ENCODE data around the gene ARHGAP28. TPM values are rescaled to one million over a fixed set of nuclear protein-coding genes. Genes with fewer than 3 reads are reported as not detected.

ARHGAP28 gene
- total RNA-seq, 1 experiment from 2014 or later, result 0.27 TPM

DNA sequence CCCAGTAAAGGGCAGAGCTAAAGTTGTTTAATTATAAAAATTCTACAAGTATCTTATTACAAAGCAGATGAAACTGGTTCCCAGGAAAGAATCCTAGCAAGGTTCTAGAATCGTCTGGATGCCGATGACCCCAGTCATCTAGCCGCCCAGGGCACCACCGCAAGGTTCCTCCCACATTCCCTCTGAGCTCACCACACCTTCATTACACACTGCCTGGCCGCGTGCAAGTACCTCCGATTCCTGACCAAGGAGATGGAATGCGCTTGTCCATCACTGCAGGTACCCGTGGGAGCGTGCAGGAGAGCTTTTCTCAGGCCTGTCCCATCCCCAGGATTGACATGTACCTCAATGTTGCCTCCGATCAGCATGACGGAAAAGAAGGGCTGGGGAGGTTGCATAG, 229.6 kb downstream of the ARHGAP28 start:
- no peak for DNase-seq (ENCODE audit: low read depth)
- in situ Hi-C loops (cut with HindIII; ENCODE audit: low pct_unique_long_range_greater_than_20kb, low sequenced_read_pairs), result no loop called here

DNA sequence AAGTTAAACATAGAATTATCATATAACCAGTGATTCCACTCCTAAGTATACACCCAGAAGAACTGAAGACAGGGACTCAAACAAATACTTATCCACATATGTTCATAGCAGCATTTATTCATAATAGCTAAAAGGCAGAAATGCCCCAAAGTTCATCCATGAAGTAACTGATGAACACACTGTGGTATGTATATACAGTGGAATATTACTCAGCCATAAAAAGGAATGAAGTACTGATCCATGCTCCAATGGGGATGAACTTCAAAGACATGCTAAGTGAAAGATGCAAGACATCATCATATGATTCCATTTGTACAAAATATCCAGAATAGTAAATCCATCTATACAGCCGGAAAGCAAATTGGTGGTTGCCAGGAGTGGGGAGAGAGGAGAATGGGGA, 230.6 kb downstream of the ARHGAP28 start:
- in situ Hi-C loops (cut with HindIII; ENCODE audit: low pct_unique_long_range_greater_than_20kb, low sequenced_read_pairs), result no loop called here
- no peak for DNase-seq (ENCODE audit: low read depth)

GRCh38 chr18:6960656-6961055, 231.1 kb downstream of the ARHGAP28 start:
- no peak for DNase-seq (ENCODE audit: low read depth)
- in situ Hi-C loops (cut with HindIII; ENCODE audit: low pct_unique_long_range_greater_than_20kb, low sequenced_read_pairs), result no loop called here

GRCh38 chr18:6961331-6961730, 231.8 kb downstream of the ARHGAP28 start:
- in situ Hi-C loops (cut with HindIII; ENCODE audit: low pct_unique_long_range_greater_than_20kb, low sequenced_read_pairs), result no loop called here
- no peak for DNase-seq (ENCODE audit: low read depth)

GRCh38 chr18:6962571-6963451, 233.3 kb downstream of the ARHGAP28 start:
- DNase-seq (ENCODE audit: low read depth), result no peak
- in situ Hi-C loops (cut with HindIII; ENCODE audit: low pct_unique_long_range_greater_than_20kb, low sequenced_read_pairs), result no loop called here

DNA sequence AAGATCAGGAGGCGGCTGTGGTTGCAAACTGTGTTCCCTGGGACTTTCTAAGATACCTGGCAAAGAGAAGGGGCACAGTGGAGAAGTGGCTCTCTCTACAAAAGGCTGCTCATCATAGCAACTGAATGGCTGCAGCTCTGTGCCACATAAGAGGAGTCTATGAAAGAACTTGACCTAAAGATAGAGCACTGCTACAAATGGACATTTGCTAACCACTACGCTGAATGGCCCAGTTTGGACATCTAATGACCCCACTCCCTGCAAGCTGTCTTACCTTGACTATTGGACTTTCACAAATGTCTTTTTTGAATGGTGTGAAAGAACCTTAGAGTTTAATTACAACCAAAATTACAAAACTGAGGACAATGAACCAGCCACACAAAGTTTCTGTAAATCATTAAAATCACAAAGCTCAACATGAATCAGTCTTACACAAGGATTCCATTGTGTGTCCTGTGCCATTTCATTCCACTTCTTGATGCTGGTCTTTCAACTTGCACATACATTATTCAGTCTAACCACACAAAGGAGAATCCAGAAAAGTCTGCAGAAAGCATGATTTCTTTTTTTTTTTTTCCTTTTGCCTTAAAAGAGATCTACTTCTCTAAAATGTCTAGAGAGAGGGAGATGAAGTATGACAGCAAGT, 234.1 kb downstream of the ARHGAP28 start:
- DNase-seq (ENCODE audit: low read depth), result no peak
- in situ Hi-C loops (cut with HindIII; ENCODE audit: low pct_unique_long_range_greater_than_20kb, low sequenced_read_pairs), result no loop called here
